ENCODE measurements around the gene C4orf50.

C4orf50 gene

DNA sequence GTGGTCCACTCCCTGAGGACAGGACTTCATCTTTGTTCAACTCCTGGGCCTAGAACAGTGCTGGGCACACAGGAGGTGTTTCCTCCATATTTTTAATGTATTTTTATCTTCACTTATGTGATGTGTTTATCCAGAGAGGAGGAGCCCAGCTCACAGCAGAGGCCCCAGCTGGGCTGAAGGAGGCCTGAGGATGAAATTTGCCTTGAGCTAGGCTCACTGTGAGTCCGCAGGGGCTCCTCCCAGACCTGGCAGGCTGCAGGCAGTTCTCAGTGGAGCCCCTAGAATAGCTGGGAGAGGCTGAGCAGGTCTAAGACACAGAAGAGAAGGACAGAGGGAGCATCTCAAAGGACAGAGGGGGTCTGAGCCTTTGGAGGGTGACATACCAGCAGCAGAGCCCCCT lies 26.8 kb downstream of the C4orf50 start:
- no peak for DNase-seq

DNA sequence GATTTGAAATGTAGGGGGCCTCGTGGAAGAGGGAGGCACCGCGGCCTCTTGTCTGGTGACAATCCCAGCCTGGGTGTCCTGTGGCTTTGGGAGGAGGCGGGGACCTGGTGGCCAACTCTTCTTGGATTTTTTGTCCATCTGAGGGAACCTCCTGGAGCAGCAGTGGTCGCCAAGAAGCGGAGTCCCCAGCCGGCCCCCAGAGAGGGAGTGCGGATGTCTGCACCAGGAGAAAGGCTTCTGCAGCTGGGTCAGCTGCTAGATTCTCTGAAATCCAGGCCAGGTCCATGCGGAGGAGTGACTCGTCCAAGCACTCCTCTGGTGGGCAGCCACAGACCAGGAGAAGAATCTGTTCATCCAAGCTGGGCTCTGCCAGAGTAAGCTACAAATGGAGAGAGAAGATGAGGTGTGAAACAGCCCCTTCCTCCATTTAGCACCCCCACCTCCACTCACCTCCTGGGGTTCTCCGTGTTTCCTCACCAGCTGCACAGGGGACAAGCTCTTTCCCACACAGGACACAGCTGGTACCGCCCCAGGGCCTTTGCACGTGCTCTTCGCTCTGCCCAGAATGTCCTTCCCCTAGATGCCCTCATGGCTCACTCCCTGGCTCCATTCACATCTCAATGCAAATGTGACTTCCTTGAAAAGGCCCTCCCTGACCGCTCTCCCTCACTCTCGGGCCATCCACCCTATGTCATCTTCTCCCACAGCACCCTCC lies 27.6 kb downstream of the C4orf50 start:
- no peak for DNase-seq

DNA sequence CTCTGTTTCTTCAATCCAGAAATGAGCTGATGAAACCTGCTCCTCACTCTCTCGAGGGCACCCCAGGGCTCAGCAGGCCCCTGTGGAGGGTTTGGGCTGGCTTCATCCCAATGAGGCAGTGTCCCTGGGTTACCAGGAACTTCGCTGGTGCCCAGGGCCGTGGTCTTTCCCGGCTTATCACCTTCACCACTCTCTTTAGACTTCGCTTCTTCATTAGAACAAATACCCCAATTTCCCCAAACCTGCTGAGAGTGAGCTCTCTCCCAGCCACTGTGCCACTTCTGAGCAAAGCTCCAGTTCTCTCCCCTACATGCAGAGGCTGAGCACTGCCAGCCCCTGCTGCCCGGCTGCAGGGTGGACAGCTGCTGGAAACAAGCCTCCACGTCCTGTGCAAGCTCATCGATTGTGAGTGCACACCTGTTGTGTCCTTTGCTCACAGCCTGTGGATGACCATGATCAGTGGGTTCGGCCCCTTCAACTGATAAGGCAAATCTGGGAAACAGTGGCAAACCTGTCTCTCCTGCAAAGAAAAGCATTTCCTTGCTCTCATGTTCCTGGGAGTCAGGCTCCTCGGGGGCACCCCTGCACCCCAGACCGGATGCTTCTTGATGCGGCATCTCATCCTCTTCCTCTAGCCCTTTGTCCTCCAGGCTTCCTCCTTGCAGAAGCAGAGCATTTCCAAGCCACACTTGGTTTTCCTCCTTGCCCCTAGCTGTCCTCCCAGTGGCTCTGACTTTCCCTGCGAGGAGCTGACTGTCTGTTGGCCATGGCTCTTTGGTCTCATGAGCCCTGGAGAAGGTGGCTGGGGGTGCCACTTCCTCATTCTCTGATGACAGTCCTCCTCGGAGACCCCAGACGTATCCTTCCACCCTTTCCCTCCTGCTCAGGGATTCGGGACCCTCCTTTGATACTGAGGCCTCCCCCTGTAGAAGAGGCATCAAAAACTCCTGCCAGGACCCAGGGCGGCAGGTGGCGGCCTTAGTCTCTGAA lies 28.7 kb downstream of the C4orf50 start:
- DNase-seq, result no peak

DNA sequence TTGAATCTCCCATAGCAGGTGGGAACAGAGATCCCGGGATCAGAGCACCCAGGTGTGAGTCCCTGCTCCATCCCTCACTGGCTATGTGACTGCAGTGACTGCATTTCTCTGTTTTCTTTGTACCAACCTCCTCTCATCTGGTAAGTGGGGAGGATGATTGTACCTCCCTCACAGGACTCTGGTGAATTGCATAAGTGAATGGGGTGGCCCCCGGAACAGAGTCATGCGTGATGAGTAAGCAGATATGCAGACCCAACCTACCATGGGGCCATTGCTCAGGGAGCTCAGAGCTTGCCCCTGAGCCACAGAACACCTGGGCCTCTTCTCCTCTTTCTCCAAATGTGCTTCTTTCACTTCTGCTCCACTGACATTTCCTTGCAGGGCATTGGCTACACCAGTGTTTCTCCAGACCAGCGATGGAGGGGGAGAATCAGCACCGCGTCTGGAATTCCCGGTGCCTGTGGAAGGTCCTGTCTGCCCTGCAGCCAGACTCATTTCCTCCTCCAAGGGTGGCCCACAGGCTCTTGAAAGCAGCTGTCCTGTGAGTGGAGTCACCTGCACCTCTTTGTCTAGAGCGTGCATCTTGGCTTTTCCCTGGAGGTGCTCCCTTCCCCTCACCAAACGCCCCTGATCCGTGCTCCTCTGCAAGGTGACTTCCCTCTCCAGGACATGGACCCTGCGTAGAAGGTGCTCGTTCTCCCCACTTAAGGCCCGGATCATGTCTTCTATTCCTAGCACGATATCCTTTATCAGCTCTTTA lies 30.0 kb downstream of the C4orf50 start:
- no peak for DNase-seq

DNA sequence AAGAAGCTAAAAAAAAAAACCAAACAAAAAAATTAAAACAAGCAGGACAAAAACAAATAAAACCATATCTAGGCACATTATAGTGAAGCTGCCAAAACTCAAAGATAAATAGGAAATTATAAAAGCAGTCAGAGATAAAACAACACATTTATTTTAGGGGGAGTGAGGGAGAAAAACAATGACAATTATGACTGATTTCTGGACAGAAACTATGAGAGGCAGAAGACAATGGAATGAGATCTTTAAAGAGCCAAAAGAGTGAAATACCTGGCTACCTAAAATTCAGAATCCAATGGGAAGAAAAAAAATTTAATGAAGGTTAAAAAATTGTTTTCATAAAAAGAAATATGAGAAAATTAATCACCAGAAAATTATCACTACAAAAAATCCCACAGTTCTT lies 33.4 kb downstream of the C4orf50 start:
- DNase-seq, result no peak

DNA sequence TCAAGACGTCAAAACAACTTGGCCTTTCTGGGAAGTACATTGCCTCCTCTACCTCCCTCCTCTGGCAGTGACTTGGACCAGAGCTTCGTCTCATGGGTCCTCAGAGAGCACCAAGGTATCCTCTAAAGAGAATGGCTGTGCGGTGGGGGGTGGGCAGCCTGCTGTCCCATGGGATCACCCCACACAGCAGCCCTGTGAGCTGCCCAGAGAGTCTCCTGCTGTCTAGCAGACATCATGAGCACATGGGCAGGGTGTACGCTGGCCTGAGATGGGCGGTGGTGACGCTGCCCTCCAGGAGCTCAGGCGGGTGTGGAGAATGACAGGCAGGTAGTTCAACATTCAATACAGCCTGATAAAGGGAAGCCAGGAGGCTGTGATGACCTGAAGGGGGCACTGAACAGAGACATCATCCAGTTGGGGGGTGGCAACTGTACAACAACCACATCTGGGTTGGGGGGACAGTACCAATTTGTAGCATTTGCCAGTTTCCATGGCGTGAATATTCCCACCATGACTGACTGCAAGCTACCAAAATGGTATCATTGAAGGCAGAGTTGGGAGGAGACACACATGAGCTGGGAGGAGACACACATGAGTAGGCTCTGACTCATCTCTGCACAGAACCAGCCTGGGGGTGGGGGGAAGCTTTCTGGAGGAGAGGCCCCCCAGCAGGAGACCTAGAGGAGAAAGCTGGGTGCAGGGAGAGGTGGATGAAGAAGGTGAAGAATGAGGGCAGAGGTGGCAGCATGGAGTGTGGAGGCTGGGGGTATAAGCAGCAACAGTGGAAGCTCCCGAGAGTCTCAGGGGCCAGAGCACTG lies 35.9 kb downstream of the C4orf50 start:
- DNase-seq, result no peak

DNA sequence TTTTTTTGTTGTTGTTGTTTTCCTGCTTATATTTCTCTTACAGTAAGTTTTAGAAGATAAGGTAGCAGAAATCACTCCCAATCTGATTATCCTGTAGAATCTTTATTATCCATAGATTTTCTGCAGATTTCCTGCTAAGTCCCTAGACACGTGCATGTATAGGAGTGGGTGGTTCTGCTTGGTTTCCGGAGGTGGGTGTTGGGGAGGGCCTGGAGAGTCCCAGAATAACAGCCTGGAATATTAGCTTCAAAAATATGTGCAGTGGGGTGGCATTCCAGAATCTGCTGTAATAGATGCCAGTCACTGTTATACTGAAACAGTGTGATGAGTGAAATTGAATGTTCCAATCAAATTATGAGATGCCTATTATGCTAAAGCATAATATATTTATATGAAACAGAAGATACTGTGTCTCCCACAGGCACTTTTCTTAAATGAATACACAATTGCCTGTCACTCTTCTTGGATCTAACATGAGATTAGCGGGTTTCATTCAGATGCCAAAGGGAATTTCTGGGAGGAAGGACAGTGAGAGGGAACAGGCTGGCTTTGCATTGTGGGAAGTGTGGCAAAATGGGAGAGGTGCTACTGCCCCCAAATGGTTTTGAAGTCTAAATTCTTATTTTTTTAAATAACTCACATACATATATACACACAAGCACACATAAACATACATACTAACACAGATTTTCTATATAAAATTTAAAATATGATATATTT lies 37.6 kb downstream of the C4orf50 start:
- DNase-seq, result no peak

DNA sequence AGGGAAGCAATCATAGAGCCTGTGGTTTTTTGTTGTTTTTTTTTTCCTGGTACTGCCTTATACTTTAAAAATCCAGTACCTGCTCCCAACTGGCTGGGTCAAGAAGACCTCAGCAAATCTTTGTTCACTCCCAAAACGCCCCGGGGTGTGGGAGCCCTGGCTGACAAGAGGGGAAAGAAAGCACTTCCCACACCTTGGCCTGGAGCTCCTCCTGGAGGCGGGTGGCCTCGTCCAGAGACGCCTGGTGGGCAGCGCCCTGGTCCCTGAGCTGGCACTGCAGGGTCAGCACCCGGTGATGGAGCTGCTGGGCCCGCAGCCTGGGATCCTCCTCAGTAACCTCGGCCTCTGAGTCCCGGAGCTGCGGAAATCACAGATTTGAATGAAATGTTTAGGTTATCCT lies 38.2 kb downstream of the C4orf50 start:
- DNase-seq, result no peak

DNA sequence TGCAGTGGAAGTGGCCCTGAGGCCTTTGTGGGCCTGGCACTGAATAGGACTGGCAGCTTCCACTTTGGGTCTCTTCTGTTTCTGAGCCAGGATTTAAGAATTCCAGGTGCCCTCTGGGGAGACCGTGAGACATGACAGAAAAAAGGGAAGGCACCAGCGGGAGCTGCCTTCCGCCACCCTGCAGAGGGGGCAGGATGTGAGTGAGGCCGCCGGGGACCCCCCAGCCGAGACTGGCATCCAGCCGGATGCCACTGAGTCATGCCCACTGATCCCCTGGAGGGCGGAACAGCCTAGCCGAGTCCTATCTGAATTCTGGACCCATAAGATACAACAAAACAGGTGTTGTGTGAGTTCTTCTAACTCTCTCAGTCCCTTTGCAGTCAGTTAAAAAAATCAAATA lies 41.3 kb downstream of the C4orf50 start:
- DNase-seq, result no peak

DNA sequence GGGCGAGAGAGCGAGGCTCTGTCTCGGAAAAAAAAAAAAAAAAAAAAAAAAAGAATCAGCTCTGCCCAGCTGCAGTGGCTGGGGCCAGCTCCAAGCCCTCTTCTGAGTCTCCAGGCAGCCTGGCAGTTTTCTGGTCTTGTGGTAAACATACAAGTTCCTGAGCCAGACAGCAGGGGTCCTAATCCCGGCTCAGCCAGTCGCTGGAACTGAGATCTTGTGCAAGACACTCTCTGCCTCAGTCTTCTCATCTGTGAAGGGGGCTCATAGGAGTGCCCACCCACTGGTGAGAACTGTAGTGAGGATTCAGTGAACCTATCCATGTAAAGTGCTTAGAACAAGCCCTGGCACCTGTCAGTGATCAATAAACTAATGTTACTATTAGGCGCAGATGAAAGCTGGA lies 41.8 kb downstream of the C4orf50 start:
- DNase-seq, result no peak

DNA sequence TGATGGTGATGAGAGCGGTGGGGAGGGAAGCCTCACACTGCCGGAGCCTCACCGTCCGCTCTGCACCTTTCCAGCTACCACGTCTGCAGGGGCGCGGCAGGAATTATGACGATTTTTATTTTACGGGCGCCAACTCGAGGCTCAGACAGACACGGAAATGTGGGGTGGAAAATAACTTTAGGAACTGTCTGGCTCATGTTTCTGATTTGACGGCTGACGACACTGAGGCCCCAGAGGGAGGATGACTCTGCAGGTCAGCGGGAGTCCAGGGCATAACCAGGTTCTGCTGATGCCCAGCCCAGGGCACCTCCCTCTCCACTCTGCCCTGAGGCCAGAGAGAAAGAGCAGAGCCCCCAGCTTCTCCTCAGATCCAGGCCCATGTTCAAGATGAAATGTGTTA lies 43.9 kb downstream of the C4orf50 start:
- DNase-seq, result no peak

DNA sequence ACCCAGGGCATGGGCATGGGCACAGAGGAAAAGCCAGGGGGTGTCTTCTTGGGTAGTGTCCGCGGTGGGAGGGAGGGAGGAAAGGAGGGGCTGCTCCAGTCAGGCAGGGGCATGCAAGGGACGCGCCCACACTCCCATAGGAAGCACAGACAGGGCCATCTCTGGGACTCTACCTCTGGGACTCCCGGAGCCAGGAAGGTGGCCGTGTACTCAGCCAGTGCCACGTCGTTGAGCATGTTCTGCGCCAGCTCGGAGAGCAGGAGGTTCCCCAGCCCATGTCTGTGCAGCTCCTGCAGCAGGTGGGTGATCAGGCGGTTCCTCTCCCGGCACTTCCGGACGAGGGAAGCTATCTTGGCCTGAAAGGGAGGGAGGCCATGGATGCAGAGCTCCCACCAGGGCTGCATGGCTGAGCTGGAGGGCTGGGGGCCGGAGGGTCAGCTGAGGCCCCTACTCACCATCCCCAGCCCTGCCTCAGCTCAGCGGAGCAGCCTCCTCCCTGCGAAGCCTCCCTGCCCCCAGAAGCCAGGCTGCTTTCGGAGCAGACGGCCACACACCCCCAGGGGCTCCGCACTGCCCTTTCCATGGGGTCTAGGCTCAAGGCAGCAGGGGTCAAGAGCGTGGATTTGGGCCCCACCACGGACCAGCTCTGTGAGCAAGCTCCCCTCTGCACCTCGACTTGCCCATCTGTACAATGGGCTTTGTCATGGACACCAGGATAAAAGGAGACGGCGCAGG lies 44.6 kb downstream of the C4orf50 start:
- no peak for DNase-seq

DNA sequence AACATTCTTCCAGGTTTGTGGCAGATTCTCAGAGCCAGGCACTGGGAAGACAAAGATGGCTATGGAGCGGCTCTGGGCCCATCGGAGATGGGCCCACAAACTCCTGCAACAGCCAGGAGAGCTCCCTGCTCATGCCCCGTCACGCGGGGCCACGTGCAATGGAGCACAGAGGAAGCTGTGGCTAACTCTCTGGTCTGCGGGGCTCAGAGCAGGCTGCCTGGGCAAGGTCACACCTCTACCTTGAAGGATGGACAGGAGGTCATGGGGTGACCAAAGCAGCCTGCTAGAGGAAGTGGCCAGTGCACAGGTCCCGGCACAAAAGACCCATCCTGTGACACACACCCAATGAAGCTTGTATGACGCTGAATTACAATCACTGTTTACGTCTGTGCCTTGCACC lies 45.2 kb downstream of the C4orf50 start:
- DNase-seq, result no peak

DNA sequence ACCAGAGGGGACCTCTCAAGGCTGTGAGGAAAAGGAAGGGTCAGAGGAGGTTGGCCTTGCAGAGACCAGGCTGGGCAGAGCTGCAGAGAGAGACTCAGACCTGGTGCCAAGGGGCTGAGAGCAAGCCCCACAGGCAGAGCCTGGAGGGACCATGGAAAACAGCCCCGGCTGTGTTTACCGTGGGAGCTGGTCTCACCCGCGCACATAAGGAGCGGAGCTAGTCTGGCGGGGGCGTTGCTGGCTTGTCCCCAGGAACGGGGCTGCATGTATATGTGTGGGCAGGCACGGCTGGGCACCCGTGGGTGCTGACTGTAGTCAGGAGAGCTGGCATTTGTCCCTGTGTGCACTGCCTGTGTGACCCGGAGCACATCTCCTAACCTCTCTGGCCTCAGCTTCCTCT lies 45.7 kb downstream of the C4orf50 start:
- DNase-seq, result no peak

DNA sequence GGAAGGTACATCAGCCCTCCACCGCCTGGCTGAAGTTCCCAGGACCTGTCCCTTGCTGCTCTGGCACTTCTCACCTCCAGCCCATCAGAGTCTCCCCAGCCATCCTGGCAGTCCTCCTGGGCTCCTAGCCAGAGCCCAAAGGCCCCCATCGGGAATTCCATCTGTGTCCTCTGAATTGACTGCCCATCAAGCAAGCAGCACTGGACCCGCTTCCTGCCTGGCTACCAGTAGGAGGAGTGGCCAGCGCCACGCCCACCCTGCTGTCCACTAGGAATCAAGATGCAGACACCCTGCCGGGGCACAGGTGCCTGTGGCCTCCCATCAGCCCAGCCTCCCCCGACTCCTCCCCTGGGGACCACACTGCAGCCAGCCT lies 47.2 kb downstream of the C4orf50 start:
- no peak for DNase-seq

DNA sequence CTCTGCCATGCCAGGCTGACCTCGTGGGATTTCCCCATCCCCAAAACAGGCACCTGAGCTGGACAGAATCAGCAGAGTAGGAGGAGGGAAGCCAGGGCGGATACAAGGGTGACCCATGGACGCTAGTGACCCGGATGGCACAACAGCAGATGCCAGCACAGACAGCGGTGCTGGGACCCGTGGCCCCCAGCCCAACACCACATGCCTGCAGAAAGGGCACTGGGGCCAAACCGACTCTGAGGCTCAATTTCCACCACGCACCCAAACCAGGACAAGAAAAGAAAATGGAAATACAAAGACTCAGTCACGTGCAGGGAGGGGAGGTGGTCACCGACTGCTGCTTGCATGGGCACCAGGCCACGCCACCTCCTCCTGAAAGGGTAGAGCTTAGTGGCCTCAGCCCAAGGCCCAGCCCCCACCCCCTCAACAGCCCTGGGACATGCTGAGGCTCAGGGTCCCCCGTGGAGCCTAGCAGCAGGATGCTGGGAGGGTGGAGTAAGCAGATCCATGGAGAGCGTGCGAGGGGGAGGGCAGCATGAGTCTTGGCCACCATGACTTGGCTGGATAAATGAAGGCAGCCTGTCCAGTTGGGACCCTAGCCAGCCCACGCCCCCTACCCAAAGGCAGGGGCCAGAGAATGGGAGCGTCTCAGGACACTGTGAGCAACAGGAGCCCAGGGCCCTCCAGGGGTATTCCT lies 47.7 kb downstream of the C4orf50 start:
- DNase-seq, result no peak

DNA sequence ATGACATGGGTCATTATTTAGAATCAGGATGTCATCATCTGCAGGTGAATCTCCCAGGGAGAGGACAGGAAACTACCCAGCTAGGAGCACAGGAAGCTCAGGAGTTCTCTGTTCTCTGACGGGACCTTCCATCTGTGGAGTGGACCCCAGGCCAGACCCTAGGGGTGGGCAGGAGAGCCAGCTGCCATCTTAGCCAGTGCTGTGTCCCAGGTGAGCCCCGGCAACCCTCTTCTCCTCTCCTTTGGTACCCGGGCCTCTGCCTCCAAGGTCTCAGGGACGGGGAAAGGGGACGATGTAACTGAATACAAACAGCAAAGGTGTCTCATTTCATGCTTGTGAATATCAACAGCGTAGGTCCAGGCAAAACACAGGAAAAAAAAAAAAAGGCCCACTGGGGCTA lies 48.5 kb downstream of the C4orf50 start:
- DNase-seq, result no peak

DNA sequence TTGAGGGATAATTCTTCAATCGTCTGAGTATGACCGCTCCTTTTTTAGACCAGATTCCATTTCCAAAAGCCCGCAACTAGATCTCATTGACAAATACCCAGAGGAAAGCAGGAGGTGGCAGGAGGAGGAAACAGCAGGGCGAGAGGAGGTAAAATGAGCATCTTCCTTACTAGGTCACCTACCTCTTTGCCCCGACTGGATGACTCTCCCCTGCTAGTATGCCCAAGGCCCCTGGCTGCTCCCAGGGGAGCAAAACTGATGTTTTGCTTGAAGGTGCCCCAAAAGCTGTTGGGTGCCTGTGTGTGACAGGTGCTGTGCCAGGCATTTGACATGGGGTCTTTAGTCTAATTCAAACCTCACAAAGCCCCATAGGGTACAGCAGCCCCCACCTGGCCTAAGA lies 48.9 kb downstream of the C4orf50 start:
- DNase-seq, result no peak

DNA sequence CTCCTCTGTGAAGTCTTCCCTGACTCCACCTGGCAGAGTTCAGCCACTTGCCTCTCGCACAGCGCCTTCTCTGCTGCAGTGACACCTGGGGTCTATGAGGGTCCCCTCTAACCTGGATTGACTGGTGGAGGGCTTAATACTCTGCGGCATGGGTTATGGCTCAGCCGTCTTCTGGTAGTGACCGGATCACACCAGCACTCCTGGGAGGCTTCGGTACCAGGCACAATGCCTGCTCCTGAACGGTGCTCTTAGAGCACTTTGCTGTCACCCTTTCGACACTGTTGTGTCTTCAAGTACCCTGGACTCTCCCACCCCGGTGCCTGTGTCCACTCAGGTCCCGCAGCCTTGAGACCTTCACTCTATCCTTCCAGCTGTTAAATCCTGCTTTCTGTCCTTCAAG lies 50.0 kb downstream of the C4orf50 start:
- no peak for DNase-seq

DNA sequence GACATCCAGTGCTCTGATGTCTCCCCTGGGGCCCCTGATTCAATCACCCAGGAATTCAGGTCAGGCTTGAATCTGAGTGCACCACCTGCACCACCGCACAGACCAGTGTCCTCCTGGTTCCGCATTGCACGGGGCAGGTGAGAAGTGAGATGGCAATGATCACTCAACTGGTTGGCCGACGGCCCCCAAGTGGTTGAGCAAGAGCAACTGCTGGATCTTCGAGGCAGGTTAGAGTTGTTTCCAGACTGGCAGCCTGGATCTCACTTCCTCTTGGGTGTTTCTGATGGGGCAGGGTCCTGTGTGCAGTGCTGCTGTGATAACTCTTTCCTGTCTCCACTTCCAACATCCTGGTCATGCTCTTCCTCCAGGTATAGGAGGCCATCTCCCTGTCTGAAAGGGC lies 50.4 kb downstream of the C4orf50 start:
- DNase-seq, result no peak

DNA sequence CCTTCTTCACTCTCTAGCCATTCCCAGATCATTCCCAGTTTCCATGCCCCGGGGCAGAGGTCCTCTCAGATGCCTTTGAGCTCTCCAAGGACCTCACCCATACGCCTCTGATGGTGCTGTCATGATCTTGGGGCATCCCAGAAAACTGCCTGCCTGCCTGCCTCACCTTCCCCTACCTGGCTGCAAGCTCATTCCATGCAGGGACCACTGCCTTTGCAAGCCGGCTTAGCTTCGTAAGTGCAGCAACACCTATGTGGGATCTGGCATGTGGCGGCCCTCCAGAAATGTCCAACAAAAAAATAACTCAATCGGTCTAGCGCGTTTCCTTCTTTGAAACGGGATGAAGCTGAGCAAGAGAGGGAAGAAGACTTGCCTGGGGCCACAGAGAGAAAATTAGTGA lies 53.0 kb downstream of the C4orf50 start:
- no peak for DNase-seq
